A549 (cell line): ENCODE data around the gene ATG2A. TPM values are rescaled to one million over a fixed set of nuclear protein-coding genes. Genes with fewer than 3 reads are reported as not detected.
A peak's percentile ranks its signal among the peaks of the same experiment; 100 is the strongest.

Experiments
- ATAC-seq, 2 experiments: fragments of 200-7000 bp in 1 of 2; fragments of >200 bp in 1 of 2; cut with Nextera tagmentation in 1 of 2; cut with Tn5 transposase in 1 of 2; 3 replicates each; pipeline versions ENCODE4 v1.8.0 to v1.9.1; 2018 to 2020; ENCODE audit warnings: mild to moderate bottlenecking in 1 of 2, moderate library complexity in 1 of 2
- CTCF ChIA-PET: fragments of 300-600 bp; sonication (Branson Sonifier 250); formaldehyde crosslinking; extraction: SDS; loops from one replicate; lab custom pipeline; 2021; ENCODE audit warnings: antibody characterized with exemption, inconsistent platforms; lab: Yijun Ruan, JAX
- POLR2A ChIA-PET: fragments of 350-600 bp; formaldehyde crosslinking; extraction: SDS; loops from one replicate; lab custom pipeline; 2021; ENCODE audit warnings: antibody characterized with exemption, inconsistent platforms; lab: Yijun Ruan, JAX
- DNase-seq, 2 experiments: peaks; one replicate each; pipeline versions ENCODE4 v3.0.0 to v3.0.0-alpha.2; 2011 to 2016; ENCODE audit warnings: low read depth in 1 of 2, low spot score in 1 of 2
- FAIRE-seq: peaks from 2 replicates; lab custom pipeline; 2011; peaks lifted over from hg19 to GRCh38; lab: Jason Lieb, UNC
- H3K27ac ChIP-seq, 2 experiments: fragments of >200 bp; sonication (Bioruptor Twin); formaldehyde crosslinking; 3 replicates each; pipeline ENCODE4 v1.5.1; 2016 to 2017
- H3K4me1 ChIP-seq: fragments of >200 bp; sonication (Bioruptor Twin); formaldehyde crosslinking; 3 replicates; pipeline ENCODE4 v1.6.1; 2016
- H3K4me2 ChIP-seq: fragments of >200 bp; sonication (Bioruptor Twin); formaldehyde crosslinking; 3 replicates; pipeline ENCODE4 v1.6.1; 2016
- H3K4me3 ChIP-seq: fragments of >200 bp; sonication (Bioruptor Twin); formaldehyde crosslinking; 3 replicates; pipeline ENCODE4 v1.5.1; 2016
- H3K9me3 ChIP-seq: fragments of >200 bp; sonication (Bioruptor Twin); formaldehyde crosslinking; 3 replicates; pipeline ENCODE4 v1.6.1; 2016
- BCL3 ChIP-seq: fragments of >200 bp; sonication (Bioruptor Twin); formaldehyde crosslinking; IDR thresholded peaks from 3 replicates; pipeline ENCODE4 v1.6.1; 2016
- CHD2 ChIP-seq: fragments of 150-350 bp; IDR thresholded peaks from 2 replicates; pipeline ENCODE4 v1.6.1; 2014; ENCODE audit warnings: low read length; ENCODE audit not compliant: partially characterized antibody
- CTCF ChIP-seq: fragments of >200 bp; sonication (Bioruptor Twin); formaldehyde crosslinking; IDR thresholded peaks from 3 replicates; pipeline ENCODE4 v1.5.1; 2016
- EHF ChIP-seq: fragments of 250-450 bp; sonication (Bioruptor Pico); IDR thresholded peaks from 2 replicates; pipeline ENCODE4 v1.5.0; 2020; ENCODE audit warnings: mild to moderate bottlenecking
- ESRRA ChIP-seq: fragments of 150-350 bp; IDR thresholded peaks from 2 replicates; pipeline ENCODE4 v1.6.1; 2014; ENCODE audit warnings: mild to moderate bottlenecking, low read length, borderline replicate concordance
- FOSB ChIP-seq: fragments of 250-450 bp; sonication (Bioruptor Pico); IDR thresholded peaks from 2 replicates; pipeline ENCODE4 v1.5.0; 2020; ENCODE audit warnings: mild to moderate bottlenecking, moderate library complexity
- GATA3 ChIP-seq: IDR thresholded peaks from 2 replicates; pipeline ENCODE4 v1.6.1; 2012; ENCODE audit warnings: borderline replicate concordance
- HOXB13 ChIP-seq: fragments of 250-450 bp; sonication (Bioruptor Pico); IDR thresholded peaks from 2 replicates; pipeline ENCODE4 v1.5.0; 2020; ENCODE audit warnings: low read depth, mild to moderate bottlenecking, moderate library complexity
- HOXB5 ChIP-seq: fragments of 250-450 bp; sonication (Bioruptor Pico); IDR thresholded peaks from 2 replicates; pipeline ENCODE4 v1.5.0; 2020; ENCODE audit warnings: mild to moderate bottlenecking, moderate library complexity
- JUN ChIP-seq, 2 experiments: fragments of >200 bp; sonication (Bioruptor Twin); formaldehyde crosslinking; IDR thresholded peaks; 2 replicates in 1 of 2; 3 replicates in 1 of 2; pipeline ENCODE4 v1.6.1; 2016 to 2017
- JUNB ChIP-seq: fragments of >200 bp; sonication (Bioruptor Twin); formaldehyde crosslinking; IDR thresholded peaks from 2 replicates; pipeline ENCODE4 v1.6.1; 2016
- MAX ChIP-seq: IDR thresholded peaks from 2 replicates; pipeline ENCODE4 v1.6.1; 2012
- MAZ ChIP-seq: fragments of 150-350 bp; IDR thresholded peaks from 2 replicates; pipeline ENCODE4 v1.6.1; 2014; ENCODE audit warnings: antibody characterized with exemption, low read depth, low read length, borderline replicate concordance
- MYC ChIP-seq: IDR thresholded peaks from 2 replicates; pipeline ENCODE4 v1.6.1; 2012; ENCODE audit warnings: mild to moderate bottlenecking, inconsistent platforms, low read length, improper control_type of control experiment, borderline replicate concordance
- PBX3 ChIP-seq: IDR thresholded peaks from 2 replicates; pipeline ENCODE4 v1.6.1; 2012
- PHF8 ChIP-seq: fragments of 200-600 bp; sonication (generic); IDR thresholded peaks from 2 replicates; pipeline ENCODE4 v1.6.1; 2016; ENCODE audit warnings: low read depth, mild to moderate bottlenecking, antibody characterized with exemption, moderate library complexity, borderline replicate concordance
- POLR2A ChIP-seq: IDR thresholded peaks from 2 replicates; pipeline ENCODE4 v1.6.1; 2012; ENCODE audit warnings: mild to moderate bottlenecking, low read length
- RAD21 ChIP-seq, 2 experiments: fragments of >200 bp in 1 of 2; sonication (Bioruptor Twin) in 1 of 2; formaldehyde crosslinking in 1 of 2; IDR thresholded peaks in 1 of 2; conservative IDR thresholded peaks in 1 of 2; 2 replicates in 1 of 2; 3 replicates in 1 of 2; pipeline ENCODE4 v1.6.1; 2012 to 2018; ENCODE audit warnings: inconsistent platforms in 1 of 2
- REST ChIP-seq: fragments of 200-600 bp; sonication (generic); IDR thresholded peaks from 2 replicates; pipeline ENCODE4 v1.6.1; 2016; ENCODE audit warnings: antibody characterized with exemption, mild to moderate bottlenecking, moderate library complexity
- TFCP2L1 ChIP-seq: fragments of 250-450 bp; sonication (Bioruptor Pico); IDR thresholded peaks from 2 replicates; pipeline ENCODE4 v1.5.0; 2021; ENCODE audit warnings: mild to moderate bottlenecking
- TP53 ChIP-seq: fragments of 250-450 bp; sonication (Bioruptor Pico); IDR thresholded peaks from 2 replicates; pipeline ENCODE4 v1.5.0; 2021; ENCODE audit warnings: mild to moderate bottlenecking, moderate library complexity
- USF2 ChIP-seq: fragments of 450-650 bp; IDR thresholded peaks from 2 replicates; pipeline ENCODE4 v1.6.1; 2014; ENCODE audit warnings: antibody characterized with exemption
- ZC3H11A ChIP-seq: fragments of 450-650 bp; IDR thresholded peaks from 2 replicates; pipeline ENCODE4 v1.6.1; 2014; ENCODE audit warnings: antibody characterized with exemption, mild to moderate bottlenecking
- WGBS: methylation state at CpG from one replicate; pipeline ENCODE4 v1.1.6; 2017; ENCODE audit errors: missing lambda C conversion rate; 5-methylcytosine and 5-hydroxymethylcytosine counted together
- polyA plus RNA-seq, 4 experiments: library from polyadenylated mRNA; depleted of rRNA in 3 of 4; stranded (reverse); fragments of >200 nt; fragmentation: RNase III in 1 of 4; extraction: RNeasy Plus Mini Kit Qiagen cat#74134 plus additional on column Dnase treatment in 1 of 4; gene quantifications; 2 replicates in 3 of 4; 3 replicates in 1 of 4; pipeline ENCODE4 v1.2.3, GENCODE V29; 2011 to 2017

The ATG2A gene
- polyA plus RNA-seq, 2 of the 4 experiments (the other 2 are of a cell fraction), result 3.1 to 13.4 TPM

- DNase-seq (no peak), FAIRE-seq (no peak), ATAC-seq (peak in 1 of 2 experiments; percentile 3; a peak in 2 of 6 replicates)
- peak overlapping the region; percentile 92 for H3K4me2 ChIP-seq
- ChIA-PET POLR2A (interaction anchor here (0.7 to 4.4 kb wide), 5 partner anchors 8 to 31 kb away, joined by 3 to 27 read pairs (median 8); no protein-coding TSS in a partner anchor), CTCF (interaction anchor here (0.9 to 31.5 kb wide), 6 partner anchors 12 to 135 kb away, joined by 3 to 1607 read pairs (median 5); partner anchors contain the start of genes ARL2 and CDC42BPG)
- peaks cover 24% of the 10 kb centered on the region for H3K4me1 ChIP-seq
- no peaks in the 10 kb centered on the region for H3K9me3 ChIP-seq
- WGBS, result 26% methylated on average over 16 of the region's 16 CpGs
- H3K4me3 ChIP-seq, result peak overlapping the region; percentile 90
- H3K27ac ChIP-seq, result peak overlapping the region; percentile 90 to 97
- TF ChIP-seq FOSB (CRISPR knock-in tag) (0 out of 2 replicates have a peak, but pooled peaks have one; percentile 62), HOXB5 (CRISPR knock-in tag) (no peak), HOXB13 (CRISPR knock-in tag) (0 out of 2 replicates have a peak, but pooled peaks have one; percentile 12), ZC3H11A (no peak)
Measured at GRCh38 chr11:64879244-64879900, 37.6 kb downstream of the ATG2A start.

- no peak for FAIRE-seq
- H3K27ac ChIP-seq, result peak within 1 kb of the TSS; percentile 92 to 97
- peaks cover 24% of the 10 kb centered on the region for H3K4me1 ChIP-seq
- peak within 1 kb of the TSS; percentile 95 for H3K4me2 ChIP-seq
- POLR2A ChIA-PET, result interaction anchor here (0.7 to 4.4 kb wide), 12 partner anchors 9 to 34 kb away, joined by 3 to 27 read pairs (median 4); partner anchors contain the start of gene CDC42BPG
- H3K9me3 ChIP-seq, result no peaks in the 10 kb centered on the region
- CTCF ChIA-PET, result interaction anchor here (0.9 to 31.5 kb wide), 8 partner anchors 13 to 156 kb away, joined by 3 to 1607 read pairs (median 4); partner anchors contain the start of genes ARL2 and CDC42BPG
- DNase-seq, result peak; percentile 97 to 98
- WGBS, result 2% methylated on average over 23 of the region's 75 CpGs
- ATAC-seq, result peak; percentile 77 to 89
- peak within 1 kb of the TSS; percentile 90 for H3K4me3 ChIP-seq
- TF ChIP-seq MAX (peak; percentile 94), MAZ (0 out of 2 replicates have a peak, but pooled peaks have one; percentile 72), RAD21 (conservative IDR thresholded peaks at IDR 0.05 in 1 of 2, IDR thresholded peaks at IDR 0.05 in 1 of 2) (peak; percentile 26 to 66; a peak in 4 of 5 replicates), CHD2 (peak; percentile 95), BCL3 (peak; percentile 95; the same call in 2 of the 3 replicates), TP53 (CRISPR knock-in tag) (peak; percentile 48; the same call in 1 of the 2 replicates), MYC (peak; percentile 54; the same call in 1 of the 2 replicates), CTCF (peak; percentile 69), TFCP2L1 (CRISPR knock-in tag) (peak; percentile 90; the same call in 1 of the 2 replicates), GATA3 (peak; percentile 34; the same call in 1 of the 2 replicates), REST (peak; percentile 90), JUNB (no peak), USF2 (peak; percentile 18; the same call in 1 of the 2 replicates), HOXB13 (CRISPR knock-in tag) (no peak), EHF (CRISPR knock-in tag) (no peak), ESRRA (no peak), PBX3 (peak; percentile 57; the same call in 1 of the 2 replicates), PHF8 (peak; percentile 64; the same call in 1 of the 2 replicates), FOSB (CRISPR knock-in tag) (0 out of 2 replicates have a peak, but pooled peaks have one; percentile 13), POLR2A (peak; percentile 95), JUN (IDR thresholded peaks at IDR 0.05) (peak; percentile 89 to 95), HOXB5 (CRISPR knock-in tag) (peak; percentile 31; the same call in 1 of the 2 replicates)
Measured at GRCh38 chr11:64878494-64879243, 38.3 kb downstream of the ATG2A start, which contains the start of gene EHD1. TSS of gene EHD1 (minus strand) at chr11:64878621. CDS start at chr11:64878464, 157 bp downstream.
